GM21825 (cell line): ENCODE data around the gene MTNR1B.

Source experiments
- ATAC-seq: cut with Tn5 transposase; IDR thresholded peaks from one replicate; pipeline ENCODE4 v1.9.1; 2021; ENCODE audit warnings: mild to moderate bottlenecking, moderate library complexity; ENCODE audit not compliant: unreplicated experiment

MTNR1B gene

DNA sequence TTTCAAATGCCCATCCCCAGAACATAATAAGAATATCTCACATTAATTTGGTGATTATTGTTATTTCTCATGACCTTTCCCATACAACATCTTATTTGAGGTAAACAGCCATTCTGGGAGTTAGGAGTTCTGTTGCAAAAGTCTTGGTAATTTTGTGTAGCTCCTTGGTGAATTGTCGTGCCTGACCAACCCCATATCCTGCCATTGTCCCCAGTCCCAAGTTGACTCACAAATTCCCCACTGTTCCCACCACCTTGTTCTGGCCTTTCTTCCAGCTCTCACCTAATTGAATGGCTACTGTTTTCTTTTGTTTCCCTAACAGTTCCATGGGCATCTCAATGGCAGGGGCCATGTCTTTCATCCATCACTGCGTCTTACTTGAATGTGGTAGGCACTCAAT, 8.0 kb downstream of the MTNR1B start:
- no peak for ATAC-seq

DNA sequence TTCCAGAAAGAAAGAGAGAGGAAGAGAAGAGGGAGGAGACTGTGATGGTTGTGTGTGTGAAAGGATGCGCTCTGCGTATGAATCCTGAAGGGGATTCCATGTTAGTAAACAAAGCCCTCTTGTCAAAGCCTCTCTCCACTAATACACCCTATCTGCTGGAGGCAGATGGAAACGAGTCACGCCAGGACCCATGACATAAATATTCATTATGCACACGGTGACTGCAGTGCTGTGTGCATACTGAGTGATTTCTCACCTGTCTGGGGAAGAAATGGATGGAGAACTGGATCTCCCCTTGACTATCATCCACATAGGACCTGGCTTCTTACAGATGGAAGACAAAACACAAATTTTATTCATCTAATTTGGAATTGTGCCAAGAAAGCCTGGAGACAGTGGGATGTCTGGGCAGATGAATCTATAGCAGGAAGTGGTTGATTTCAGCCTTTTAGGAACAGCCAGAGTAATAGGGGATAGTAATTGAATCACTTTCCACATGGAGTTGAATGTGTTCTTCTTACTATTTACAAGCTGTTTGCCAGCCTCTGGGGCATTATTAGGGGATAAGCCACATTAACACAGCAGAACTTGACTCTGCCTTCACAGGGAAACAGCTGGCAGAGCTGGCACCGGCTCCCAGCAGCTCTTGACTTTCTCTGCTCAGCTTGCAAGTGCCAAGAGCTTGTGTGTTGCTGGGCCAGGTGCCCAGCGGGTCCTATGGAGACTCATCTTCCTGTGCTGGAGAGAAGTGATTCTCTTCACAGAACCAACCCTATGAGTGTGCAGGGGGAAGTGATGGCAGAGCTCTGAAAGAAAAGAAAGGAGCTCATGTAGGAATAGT, 9.0 kb downstream of the MTNR1B start:
- ATAC-seq, result no peak

DNA sequence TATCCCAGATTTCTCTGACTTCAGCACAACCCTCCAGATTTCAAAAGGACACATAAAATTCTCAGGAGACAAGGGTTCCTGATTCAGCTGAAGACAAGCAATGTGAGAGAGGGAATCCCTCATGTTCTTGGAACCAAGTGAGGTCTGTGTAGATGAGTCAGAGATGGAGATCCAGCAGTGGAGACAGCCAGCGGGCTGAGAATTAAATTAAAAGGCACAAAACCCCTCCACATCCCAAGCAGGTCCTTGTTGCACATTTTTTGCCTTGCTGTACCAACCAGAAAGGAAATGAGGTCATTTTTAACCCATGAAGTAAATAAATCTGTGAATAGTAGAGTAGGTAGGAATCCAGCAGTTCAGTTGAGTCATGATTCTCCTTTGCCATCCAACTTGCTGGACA, 9.7 kb downstream of the MTNR1B start:
- ATAC-seq, result no peak

DNA sequence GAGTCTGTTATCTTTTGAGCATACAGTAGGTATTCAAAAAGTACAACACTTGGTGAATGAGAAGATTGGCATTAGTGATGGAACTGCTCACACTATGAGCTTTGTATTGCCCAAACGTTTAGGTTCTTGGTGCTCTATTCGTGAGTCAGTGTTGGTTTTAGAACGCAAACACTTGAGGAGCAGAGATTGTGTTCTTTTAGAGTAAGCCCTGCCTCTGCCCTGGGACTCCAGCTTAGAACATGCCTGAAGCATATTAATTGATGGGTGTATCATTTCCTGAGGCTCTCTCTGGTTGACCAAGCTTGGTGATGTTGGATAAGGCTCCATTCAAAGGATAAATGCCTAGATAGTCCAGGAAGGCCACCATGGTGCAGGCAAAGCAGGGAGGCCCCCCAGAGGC, 10.9 kb downstream of the MTNR1B start:
- no peak for ATAC-seq

DNA sequence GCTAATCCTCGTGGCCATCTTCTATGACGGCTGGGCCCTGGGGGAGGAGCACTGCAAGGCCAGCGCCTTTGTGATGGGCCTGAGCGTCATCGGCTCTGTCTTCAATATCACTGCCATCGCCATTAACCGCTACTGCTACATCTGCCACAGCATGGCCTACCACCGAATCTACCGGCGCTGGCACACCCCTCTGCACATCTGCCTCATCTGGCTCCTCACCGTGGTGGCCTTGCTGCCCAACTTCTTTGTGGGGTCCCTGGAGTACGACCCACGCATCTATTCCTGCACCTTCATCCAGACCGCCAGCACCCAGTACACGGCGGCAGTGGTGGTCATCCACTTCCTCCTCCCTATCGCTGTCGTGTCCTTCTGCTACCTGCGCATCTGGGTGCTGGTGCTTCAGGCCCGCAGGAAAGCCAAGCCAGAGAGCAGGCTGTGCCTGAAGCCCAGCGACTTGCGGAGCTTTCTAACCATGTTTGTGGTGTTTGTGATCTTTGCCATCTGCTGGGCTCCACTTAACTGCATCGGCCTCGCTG, 12.1 kb downstream of the MTNR1B start:
- no peak for ATAC-seq

DNA sequence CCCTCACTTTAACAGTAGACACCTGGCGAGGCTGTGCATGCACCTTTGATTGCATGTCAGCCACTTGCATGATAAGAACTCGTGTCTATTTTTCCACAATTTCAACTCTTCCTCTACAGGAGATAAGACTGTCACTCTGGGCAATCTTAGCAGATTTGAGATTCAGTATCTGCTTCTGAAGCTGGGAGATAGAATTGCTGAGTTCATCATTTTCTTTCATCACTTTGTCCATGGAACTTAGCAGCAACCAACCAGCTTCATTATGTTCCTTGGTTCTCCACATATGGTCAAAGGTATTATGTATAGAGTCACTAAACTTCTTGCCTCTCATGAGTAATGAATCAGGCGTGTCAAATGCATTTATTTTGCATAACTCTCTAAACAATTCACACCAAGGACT, 17.1 kb downstream of the MTNR1B start:
- no peak for ATAC-seq

DNA sequence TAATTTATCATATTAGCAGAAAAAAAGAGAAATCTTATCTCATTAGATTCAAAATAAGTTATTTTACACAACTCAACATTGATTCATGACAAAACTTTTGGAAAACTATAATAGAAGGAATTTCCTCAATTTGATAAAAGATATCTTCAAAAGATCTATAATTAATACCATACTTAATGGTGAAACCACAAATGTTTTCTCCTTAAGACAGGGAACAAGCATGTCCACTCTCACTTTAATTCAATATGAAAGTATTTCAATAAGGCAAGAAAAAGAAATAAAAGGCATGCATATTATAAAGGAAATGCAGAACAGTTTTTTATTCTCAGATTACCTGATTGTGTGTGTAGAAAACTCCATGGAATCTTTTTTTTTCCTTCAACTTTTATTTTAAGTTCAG, 23.6 kb downstream of the MTNR1B start:
- ATAC-seq, result no peak

DNA sequence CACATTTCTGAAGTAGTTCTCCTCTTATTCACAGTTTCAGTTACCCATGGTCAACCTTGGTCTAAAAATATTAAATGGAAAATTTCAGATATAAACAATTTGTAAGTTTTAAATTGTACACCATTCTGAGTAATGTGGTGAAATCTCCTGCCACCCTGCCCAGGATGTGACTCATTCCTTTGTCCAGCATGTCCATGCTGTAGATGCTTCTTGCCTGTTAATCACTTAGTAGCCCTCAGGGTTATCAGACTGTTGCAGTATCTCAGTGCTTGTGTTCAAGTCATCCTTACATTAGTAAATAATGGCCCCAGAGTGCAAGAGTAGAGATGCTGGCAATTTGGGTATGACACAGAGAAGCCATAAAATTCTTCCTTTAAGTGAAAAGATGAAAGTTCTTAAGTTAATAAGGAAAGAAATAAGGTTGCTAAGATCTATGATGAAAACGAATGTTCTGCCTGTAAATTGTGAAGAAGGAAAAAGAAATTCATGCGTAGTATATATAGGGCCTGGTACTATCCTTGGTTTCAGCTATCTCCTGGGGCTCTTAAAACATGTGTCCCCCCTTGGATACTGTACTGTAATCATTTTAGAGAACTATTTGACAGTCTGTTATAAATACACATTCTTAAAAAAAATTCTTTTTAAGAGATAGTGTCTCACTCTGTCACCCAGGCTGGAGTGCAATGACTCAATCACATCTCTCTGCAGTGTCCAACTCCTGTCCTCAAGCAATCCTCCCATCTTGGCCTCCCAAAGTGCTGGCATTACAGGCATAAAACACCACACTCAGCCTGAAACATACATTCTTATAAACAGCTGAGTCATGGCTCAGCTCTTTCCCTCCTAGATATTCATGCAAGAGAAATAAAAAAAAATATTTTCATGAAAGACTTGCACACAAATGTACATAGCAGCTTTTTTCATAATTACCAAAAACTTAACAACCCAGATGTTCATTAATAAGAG, 31.3 kb downstream of the MTNR1B start:
- no peak for ATAC-seq

DNA sequence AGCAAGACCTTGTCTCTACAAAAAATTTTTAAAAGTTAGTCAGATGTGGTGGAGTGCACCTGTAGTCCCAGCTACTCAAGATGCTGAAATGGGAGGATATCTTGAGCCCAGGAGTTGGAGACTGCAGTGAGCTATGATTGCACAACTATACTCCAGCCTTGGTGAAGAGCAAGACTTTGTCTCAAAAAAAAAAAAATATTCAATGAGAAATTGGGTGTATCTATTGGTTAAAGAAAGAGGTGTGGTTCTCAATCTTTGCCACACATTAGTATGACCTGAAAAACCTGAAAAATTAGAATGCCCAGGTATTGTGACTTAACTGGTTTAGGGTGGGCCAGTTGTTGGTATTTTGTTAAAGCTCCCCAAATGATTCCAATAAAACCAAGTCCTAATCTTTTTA, 32.4 kb downstream of the MTNR1B start:
- no peak for ATAC-seq

DNA sequence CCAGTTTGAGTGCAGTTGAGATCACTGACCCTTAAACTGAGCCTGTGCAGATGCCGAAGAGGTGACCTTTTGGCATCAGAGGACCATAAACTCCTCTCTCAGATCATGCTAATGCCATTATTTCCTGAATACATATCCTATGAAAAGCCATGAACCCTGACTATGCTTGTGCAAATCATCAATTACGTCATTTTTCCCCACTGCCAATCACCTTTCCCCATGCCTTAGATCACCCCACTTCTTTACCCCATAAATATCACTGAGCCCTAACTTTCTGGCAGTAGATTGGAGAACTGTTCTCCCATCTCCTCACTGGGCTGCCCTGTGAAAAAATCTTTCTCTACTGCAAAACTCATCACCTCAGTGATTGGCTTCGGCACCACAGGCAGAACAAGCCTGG, 32.9 kb downstream of the MTNR1B start:
- no peak for ATAC-seq

DNA sequence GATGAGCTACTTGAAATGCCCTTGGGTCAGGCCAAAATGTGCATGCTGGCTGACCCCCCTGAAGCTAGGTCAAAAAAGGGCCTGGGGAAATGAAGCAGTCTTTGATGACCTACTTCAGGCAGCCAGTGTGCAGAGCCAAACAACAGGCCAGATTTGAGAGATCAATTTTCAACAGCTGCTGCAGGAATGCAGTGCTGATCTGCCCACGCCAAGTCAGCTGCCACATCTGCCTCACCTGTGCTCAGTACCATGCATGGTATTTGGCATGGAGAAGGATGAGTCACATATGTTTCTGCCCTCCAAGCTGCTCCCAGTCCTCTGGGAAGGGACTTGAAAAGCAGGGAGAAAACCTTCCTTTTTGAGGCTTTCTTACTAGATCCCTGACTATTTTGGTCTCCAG, 35.8 kb downstream of the MTNR1B start:
- no peak for ATAC-seq

DNA sequence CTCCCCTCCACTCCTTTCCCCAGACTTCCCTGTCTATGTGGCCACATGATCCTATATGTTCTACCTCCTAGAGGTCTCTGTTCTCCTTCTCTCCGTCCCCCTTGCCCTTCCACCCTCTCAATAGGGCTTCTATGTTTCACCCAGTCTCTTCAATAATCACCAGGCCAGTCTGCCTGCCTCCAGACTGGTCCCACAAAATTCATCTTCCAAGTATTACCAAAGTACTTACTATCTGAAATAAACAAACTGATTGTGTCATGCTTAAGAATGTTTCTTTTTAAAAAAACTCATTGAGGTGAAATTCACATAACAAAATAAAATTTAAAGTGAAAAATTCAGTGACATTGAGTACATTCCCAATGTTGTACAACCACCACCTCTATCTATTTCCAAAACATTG, 44.2 kb downstream of the MTNR1B start:
- no peak for ATAC-seq

DNA sequence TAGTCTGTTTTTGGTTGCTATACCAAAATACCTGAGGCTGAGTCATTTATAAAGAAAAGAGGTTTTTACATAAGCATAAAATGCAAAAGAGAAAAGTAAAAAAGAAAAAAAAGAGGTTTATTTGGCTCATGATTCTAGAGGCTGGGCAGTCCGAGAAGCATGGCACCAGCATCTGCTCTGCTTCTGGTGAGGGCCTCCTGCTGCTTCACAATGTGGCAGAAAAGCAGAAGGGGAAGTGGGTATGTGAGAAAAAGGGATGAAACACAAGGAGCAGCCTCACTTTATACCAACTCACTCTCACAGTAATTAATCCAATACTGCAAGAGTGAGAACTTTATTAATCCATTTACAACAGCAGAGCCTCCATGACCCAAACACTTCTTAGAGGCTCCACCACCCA, 47.1 kb downstream of the MTNR1B start:
- no peak for ATAC-seq

DNA sequence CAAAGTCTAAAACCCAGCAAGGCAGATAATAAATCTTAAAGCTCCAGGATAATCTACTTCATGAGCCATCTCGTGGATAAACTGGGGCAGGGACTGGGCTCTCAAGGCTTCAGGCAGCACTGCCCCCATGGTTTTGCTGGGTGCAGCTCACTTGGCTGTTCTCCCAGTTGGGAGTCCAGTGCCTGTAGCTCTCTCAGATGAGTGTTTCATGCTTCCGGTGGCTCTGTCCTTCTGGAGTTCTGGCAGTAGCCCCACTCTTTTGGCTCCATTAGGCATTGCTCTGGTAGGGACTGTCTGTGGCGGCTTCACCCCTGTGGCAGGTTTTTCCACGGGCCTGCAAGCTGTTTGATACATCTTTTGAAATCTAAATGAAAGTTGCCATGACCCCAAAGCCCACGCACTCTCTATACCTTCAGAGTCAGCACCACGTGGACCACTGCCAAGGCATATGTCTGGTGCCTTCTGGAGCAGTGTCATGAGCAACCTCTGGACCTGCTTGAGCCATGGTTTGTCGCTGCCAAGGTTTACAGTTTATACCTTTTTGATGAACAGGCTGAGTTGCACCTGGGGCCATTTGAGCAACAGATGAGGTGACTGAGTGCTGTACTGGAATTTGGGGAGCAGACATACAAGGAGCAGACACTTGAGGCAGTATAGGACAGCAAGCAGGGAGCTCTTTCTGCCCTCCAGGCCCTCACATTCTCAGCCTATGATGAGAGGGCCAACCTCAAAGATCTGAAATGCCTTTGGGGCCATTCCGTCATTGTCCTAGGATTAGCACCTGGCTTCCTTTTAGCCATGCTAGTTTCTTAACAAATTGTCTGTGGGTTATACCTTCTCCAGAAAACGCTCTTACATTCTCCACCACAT, 48.6 kb downstream of the MTNR1B start:
- ATAC-seq, result no peak

DNA sequence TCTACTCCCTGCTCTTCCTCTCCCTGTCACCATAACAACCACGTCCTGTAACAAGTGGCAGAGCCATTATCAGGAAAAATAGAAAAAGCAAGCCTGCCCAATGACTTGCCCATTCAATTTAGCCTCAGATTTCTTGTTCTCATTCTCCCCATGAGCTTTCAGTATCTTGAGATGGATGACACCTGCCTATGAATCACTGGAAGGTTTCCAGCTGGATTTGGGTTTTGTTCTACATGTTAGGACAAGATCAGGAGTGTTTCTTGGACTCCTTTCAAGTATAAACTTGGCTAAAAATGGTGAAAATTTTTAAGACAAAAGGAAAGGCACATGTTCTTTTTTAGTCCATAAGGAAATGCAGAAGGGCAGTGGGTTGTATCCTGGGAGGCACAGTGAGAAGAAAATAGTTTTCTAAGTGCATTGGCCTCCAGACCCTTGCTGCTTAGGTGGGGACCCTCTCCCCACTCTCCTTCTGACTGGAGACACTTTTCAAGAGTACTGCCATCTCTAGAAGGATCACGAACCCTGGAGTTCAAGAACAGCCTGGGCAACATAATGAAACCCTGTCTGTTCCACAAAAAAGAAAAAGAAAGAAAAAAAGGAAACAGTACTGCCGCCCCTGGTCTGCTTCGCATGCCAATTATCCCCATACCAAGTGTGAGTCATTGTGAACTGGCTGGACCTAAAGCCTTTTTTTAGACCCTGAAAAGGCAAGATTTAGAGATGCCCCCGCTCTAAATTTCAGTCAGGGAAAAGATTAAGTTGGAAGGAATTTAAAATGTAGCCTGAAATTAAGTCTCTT, 51.0 kb downstream of the MTNR1B start:
- no peak for ATAC-seq

DNA sequence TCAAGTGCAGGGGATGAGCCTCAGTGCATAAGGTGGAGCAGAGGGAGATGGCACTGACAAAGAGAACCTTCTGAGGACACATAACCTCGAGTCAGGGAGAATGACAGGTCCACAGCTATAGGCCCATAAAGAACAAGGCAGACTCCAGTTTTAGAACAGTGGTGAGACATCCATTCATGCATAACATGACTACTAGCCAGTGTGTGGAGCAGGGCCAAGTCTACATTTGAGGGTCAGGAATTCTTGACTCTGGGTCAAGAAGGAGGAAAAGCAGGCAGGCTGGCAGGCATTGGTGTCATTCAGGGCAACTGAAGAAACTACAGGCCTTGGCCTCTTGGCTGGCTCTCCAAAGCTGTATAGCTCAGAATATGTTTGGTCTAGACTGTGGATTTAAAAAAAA, 54.9 kb downstream of the MTNR1B start:
- no peak for ATAC-seq

DNA sequence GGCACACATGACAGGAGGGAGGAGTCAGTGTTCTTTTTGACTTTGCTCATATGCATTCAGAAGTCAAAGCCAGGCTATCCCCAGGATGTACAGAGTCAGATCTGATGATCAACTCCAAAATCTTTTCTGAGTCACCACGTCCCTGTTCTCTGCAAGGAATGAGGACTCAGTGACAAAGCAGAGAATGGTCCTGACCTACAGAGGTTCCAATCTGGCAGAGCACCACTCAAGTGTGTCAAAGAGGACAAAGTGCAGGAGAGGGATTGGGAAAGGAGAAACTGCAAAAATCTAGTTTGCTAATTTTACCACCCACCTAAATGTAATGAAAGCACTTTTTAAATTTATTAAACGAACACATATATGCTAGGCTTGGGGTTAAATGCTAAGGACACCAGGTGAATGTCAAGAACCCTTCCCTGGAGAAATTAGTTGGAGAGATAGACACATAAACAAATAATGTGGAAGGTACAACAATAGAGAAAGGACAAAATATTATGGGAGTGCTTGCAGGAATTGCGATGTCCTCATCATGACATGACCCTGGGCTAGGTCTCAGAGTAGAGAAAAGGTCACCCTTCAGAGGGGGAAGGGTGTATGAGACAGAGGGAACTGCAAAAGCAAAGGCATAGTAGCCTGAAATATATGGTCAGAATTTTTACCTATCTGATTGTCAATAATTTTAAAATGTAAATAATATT, 56.3 kb downstream of the MTNR1B start:
- ATAC-seq, result no peak

DNA sequence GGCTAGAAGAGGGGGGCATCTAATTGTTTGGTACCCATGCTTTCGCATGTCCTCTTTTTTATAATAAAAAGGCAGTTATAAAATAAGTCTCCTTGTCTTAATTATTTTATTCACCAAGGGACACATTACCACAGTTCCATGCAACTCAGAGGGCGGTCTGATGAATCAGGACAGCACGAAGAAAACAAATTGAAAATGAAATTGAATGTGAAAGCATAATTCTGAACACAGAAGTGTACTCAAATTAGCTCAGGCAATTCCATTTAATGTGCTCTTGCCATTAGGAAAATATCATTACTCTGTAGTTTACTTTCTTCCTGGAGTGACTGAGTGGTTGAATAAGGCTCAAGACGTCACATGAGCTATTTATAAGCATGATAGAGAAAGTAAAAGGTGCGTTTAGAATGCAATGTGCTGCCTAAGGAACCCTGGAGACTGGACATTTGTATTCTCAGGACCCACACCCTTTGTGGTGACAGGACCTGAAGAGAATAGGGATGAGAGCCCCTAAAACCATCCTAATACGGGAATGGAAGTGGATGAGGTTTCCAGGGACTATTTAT, 59.6 kb downstream of the MTNR1B start:
- ATAC-seq, result no peak

DNA sequence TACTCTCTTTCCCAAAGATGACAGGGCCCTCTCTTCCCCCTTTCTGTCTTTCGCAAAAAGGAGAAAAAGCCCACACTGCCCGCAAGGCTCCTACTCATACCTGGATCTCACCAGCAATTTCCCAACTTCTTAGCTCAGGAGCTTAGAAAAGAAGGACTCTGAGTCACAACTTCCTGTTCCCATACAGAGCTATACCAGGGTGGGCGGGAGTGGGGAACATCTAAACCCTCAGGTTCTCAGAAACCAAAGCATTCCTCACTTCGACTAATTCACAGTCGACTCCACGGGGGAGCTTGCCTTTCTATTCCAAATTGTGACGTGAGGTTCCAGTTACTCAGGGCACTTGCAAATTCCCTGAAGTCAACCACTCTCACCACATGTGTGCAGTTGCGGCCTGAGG, 61.9 kb downstream of the MTNR1B start:
- no peak for ATAC-seq
